Measurements from ENCODE around the gene KCNJ3. TPM values are rescaled to one million over a fixed set of nuclear protein-coding genes. Genes with fewer than 3 reads are reported as not detected.
"Not testable (repeated sequence)": the region's sequence is repeated elsewhere in the genome, so short reads cannot be mapped to it uniquely, and the experiment has no call there.

The KCNJ3 gene
- polyA plus RNA-seq, 2 of the 4 experiments (the other 2 are of a cell fraction): not detected

DNA sequence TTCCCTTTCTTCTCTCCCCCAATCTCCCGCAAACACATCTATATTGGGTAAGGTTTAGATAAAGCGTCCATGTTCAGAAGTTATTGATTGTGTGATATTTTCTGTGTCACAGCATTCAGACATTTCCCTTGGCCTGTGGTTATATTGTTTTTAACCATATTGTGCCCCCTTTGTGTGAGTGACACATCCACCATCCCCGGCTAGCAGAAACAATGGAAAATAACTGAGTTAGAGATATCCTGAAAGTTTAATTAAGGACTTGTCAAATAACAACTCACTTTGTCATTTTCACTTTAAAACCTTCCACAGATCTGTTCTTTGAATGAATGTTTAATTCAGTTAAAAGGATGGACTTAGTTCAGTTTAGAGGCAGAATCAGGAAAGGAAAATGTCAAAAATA, 151.0 kb downstream of the KCNJ3 start:
- TF ChIP-seq CHD4 (IDR thresholded peaks at IDR 0.05; ENCODE audit: borderline replicate concordance) (no peak), HOXA7 (CRISPR knock-in tag; IDR thresholded peaks at IDR 0.05) (no peak), CHD2 (IDR thresholded peaks at IDR 0.05; ENCODE audit: low read length, partially characterized antibody) (no peak), RCOR1 (IDR thresholded peaks at IDR 0.05; ENCODE audit: low read depth, low read length) (no peak), MYC (IDR thresholded peaks at IDR 0.05; ENCODE audit: borderline replicate concordance, low read length) (no peak), TFCP2L1 (CRISPR knock-in tag; IDR thresholded peaks at IDR 0.05) (no peak), PHF8 (IDR thresholded peaks at IDR 0.05; ENCODE audit: borderline replicate concordance, low read depth) (no peak)
- TF ChIP-seq, protein P1, sequence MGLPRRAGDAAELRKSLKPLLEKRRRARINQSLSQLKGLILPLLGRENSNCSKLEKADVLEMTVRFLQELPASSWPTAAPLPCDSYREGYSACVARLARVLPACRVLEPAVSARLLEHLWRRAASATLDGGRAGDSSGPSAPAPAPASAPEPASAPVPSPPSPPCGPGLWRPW (IDR thresholded peaks at IDR 0.05): no peak
- TF ChIP-seq, protein P2, sequence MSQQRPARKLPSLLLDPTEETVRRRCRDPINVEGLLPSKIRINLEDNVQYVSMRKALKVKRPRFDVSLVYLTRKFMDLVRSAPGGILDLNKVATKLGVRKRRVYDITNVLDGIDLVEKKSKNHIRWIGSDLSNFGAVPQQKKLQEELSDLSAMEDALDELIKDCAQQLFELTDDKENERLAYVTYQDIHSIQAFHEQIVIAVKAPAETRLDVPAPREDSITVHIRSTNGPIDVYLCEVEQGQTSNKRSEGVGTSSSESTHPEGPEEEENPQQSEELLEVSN (IDR thresholded peaks at IDR 0.05; ENCODE audit: borderline replicate concordance, low read depth): no peak
- ChIA-PET CTCF (no interaction called here), POLR2A (no interaction called here)
- FAIRE-seq (no peak), DNase-seq (ENCODE audit: low read depth in 1 of 2, low spot score in 1 of 2) (no peak), ATAC-seq (no peak)
- Histone ChIP-seq H3K9me3 (no peaks in the 10 kb centered on the region), H3K4me1 (no peaks in the 10 kb centered on the region), H3K27ac (no peak overlapping the region), H3K4me3 (no peak overlapping the region), H3K4me2 (no peak overlapping the region)
- 66% methylated on average over 3 of the region's 3 CpGs for WGBS (ENCODE audit: missing lambda C conversion rate)

DNA sequence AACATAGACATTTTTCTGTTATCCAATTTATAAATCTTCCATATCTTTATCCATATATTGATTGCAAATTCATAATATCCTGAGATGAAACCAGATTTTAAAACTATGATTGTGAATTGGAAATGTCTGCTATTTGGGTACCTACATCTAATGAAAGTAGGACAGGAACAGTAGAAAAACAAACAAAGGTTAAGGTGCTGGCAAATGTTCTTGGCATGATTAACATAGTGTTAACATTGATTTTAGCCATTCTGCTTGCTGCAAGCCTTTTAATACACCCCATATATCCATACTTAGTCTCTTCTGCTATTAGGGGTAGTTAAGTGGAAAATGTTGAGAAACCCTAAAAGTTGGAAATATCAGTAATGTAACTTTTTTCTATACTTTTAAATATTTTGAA, 152.0 kb downstream of the KCNJ3 start:
- no peak for TF ChIP-seq KDM5A (IDR thresholded peaks at IDR 0.05)
- TF ChIP-seq ESRRA (IDR thresholded peaks at IDR 0.05; ENCODE audit: borderline replicate concordance, low read length): no peak
- H3K27ac ChIP-seq: no peak overlapping the region
- ChIA-PET CTCF (no interaction called here), POLR2A (no interaction called here)
- H3K9me3 ChIP-seq: no peaks in the 10 kb centered on the region
- no peak overlapping the region for H3K4me3 ChIP-seq
- DNase-seq (ENCODE audit: low read depth in 1 of 2, low spot score in 1 of 2): no peak
- ATAC-seq: no peak
- H3K4me1 ChIP-seq: no peaks in the 10 kb centered on the region
- FAIRE-seq: no peak
- no peak overlapping the region for H3K4me2 ChIP-seq

DNA sequence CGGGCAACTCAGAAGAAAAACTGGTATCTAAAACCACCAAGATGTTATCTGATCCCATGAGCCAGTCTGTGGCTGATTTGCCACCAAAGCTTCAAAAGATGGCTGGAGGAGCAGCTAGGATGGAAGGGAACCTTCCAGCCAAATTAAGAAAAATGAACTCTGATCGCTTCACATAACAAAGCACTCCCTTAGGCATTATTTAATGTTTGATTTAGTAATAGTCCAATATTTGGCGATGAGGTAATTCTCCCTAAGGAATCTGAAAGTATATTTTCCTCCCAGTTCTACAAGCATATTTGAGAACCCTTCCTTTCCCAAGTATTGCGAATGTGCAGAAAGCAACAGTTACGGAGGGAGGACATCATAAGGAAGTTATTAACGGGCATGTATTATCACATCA, 156.6 kb downstream of the KCNJ3 start:
- ATAC-seq (no peak), DNase-seq (ENCODE audit: low read depth in 1 of 2, low spot score in 1 of 2) (no peak), FAIRE-seq (no peak)
- Histone ChIP-seq H3K27ac (no peak overlapping the region), H3K4me1 (no peaks in the 10 kb centered on the region), H3K4me2 (no peak overlapping the region), H3K9me3 (no peaks in the 10 kb centered on the region), H3K4me3 (no peak overlapping the region)
- 53% methylated on average over 6 of the region's 6 CpGs for WGBS (ENCODE audit: missing lambda C conversion rate)
- ChIA-PET POLR2A (no interaction called here), CTCF (no interaction called here)
- TF ChIP-seq HOXA7 (CRISPR knock-in tag; IDR thresholded peaks at IDR 0.05): no peak
- TF ChIP-seq RAD21 (conservative IDR thresholded peaks at IDR 0.05 in 1 of 2, IDR thresholded peaks at IDR 0.05 in 1 of 2): no peak
- TF ChIP-seq, protein P3, sequence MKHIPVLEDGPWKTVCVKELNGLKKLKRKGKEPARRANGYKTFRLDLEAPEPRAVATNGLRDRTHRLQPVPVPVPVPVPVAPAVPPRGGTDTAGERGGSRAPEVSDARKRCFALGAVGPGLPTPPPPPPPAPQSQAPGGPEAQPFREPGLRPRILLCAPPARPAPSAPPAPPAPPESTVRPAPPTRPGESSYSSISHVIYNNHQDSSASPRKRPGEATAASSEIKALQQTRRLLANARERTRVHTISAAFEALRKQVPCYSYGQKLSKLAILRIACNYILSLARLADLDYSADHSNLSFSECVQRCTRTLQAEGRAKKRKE (CRISPR knock-in tag; IDR thresholded peaks at IDR 0.05; ENCODE audit: low read depth): no peak
- no peak for TF ChIP-seq HEYL (CRISPR knock-in tag; IDR thresholded peaks at IDR 0.05)
- TF ChIP-seq PHF8 (IDR thresholded peaks at IDR 0.05; ENCODE audit: borderline replicate concordance, low read depth): no peak
- no peak for TF ChIP-seq EHF (CRISPR knock-in tag; IDR thresholded peaks at IDR 0.05)
- no peak for TF ChIP-seq MYC (IDR thresholded peaks at IDR 0.05; ENCODE audit: borderline replicate concordance, low read length)
- TF ChIP-seq, protein P4, sequence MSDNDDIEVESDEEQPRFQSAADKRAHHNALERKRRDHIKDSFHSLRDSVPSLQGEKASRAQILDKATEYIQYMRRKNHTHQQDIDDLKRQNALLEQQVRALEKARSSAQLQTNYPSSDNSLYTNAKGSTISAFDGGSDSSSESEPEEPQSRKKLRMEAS (IDR thresholded peaks at IDR 0.05): no peak
- no peak for TF ChIP-seq ZSCAN20 (CRISPR knock-in tag; IDR thresholded peaks at IDR 0.05)
- TF ChIP-seq ZNF302 (CRISPR knock-in tag; IDR thresholded peaks at IDR 0.05): no peak
- no peak for TF ChIP-seq RARB (CRISPR knock-in tag; IDR thresholded peaks at IDR 0.05)

DNA sequence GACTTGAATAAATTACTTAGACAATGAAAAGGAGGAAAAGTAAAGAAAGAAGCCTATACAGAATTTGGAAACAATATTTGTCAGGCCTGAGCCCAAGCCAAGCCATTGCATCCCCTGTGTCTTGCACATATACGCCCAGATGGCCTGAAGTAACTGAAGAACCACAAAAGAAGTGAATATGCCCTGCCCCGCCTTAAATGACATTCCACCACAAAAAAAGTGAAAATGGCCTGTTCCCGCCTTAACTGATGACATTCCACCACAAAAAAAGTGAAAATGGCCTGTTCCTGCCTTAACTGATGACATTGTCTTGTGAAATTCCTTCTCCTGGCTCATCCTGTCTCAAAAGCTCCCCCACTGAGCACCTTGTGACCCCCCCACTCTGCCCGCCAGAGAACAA, 168.7 kb downstream of the KCNJ3 start:
- H3K4me1 ChIP-seq; H3K27ac ChIP-seq; FAIRE-seq; POLR2A ChIA-PET; DNase-seq (ENCODE audit: low read depth in 1 of 2, low spot score in 1 of 2); ATAC-seq; H3K4me2 ChIP-seq; CTCF ChIA-PET; H3K4me3 ChIP-seq; H3K9me3 ChIP-seq: not testable (repeated sequence)
- WGBS (ENCODE audit: missing lambda C conversion rate): 56% methylated on average over 4 of the region's 4 CpGs
